CD4-positive, alpha-beta T cell (primary cell): ENCODE results near the gene CDYL. TPM values are rescaled to one million over a fixed set of nuclear protein-coding genes. Genes with fewer than 3 reads are reported as not detected.
"Not testable (repeated sequence)": the region's sequence is repeated elsewhere in the genome, so short reads cannot be mapped to it uniquely, and the experiment has no call there.

Experiments used
- ATAC-seq: fragments of 200-7000 bp; cut with Tn5 transposase; one replicate; pipeline ENCODE4 v1.10.0; 2022; ENCODE audit warnings: mild to moderate bottlenecking; ENCODE audit not compliant: poor library complexity
- CTCF ChIA-PET: fragments of 350-600 bp; sonication (Branson Sonifier 250); formaldehyde crosslinking; loops from one replicate; lab custom pipeline; 2021; ENCODE audit warnings: antibody characterized with exemption, inconsistent platforms; lab: Charles Lee
- POLR2A ChIA-PET: fragments of 350-600 bp; sonication (Branson Sonifier 250); formaldehyde crosslinking; loops from one replicate; lab custom pipeline; 2021; ENCODE audit warnings: antibody characterized with exemption, inconsistent platforms; lab: Charles Lee
- DNase-seq, 14 experiments: peaks; one replicate each; pipeline ENCODE4 v3.0.0-alpha.2; 2013 to 2020; ENCODE audit warnings: mixed read lengths in 2 of 14
- H3K27ac ChIP-seq, 2 donors: one replicate each; pipeline versions ENCODE4 v1.5.1 to v1.7.0; 2013; ENCODE audit warnings: low read length in 2 of 2, low read depth in 1 of 2, mild to moderate bottlenecking in 1 of 2
- H3K27me3 ChIP-seq, 2 experiments: 1 replicate in 1 of 2; 2 replicates in 1 of 2; pipeline versions ENCODE4 v1.6.1 to v1.7.0; 2013; ENCODE audit warnings: low read length in 2 of 2, control low read depth in 1 of 2, mild to moderate bottlenecking in 1 of 2, moderate library complexity in 1 of 2; ENCODE audit not compliant: insufficient read depth in 2 of 2, control insufficient read depth in 1 of 2
- H3K36me3 ChIP-seq: one replicate; pipeline ENCODE4 v1.6.1; 2013; ENCODE audit warnings: low read length, control low read depth; ENCODE audit not compliant: insufficient read depth
- H3K4me1 ChIP-seq: one replicate; pipeline ENCODE4 v1.6.1; 2013; ENCODE audit warnings: low read length, control low read depth; ENCODE audit not compliant: insufficient read depth
- H3K4me3 ChIP-seq: one replicate; pipeline ENCODE4 v1.5.1; 2013; ENCODE audit warnings: mild to moderate bottlenecking, low read length, moderate library complexity
- H3K9me3 ChIP-seq, 2 experiments: 1 replicate in 1 of 2; 2 replicates in 1 of 2; pipeline versions ENCODE4 v1.6.1 to v1.7.0; 2013; ENCODE audit warnings: low read length in 2 of 2, mild to moderate bottlenecking in 2 of 2, control low read depth in 1 of 2, moderate library complexity in 1 of 2; ENCODE audit not compliant: control insufficient read depth in 1 of 2, insufficient read depth in 1 of 2
- H3K27ac Mint-ChIP-seq: one replicate; pipeline ENCODE4 v1.8.0; 2020; ENCODE audit warnings: mixed read lengths
- H3K27me3 Mint-ChIP-seq: one replicate; pipeline ENCODE4 v1.8.0; 2021; ENCODE audit warnings: mixed read lengths
- H3K36me3 Mint-ChIP-seq: one replicate; pipeline ENCODE4 v1.8.0; 2021; ENCODE audit warnings: low read depth, mixed read lengths
- H3K4me1 Mint-ChIP-seq: one replicate; pipeline ENCODE4 v1.8.0; 2021; ENCODE audit warnings: low read depth, mixed read lengths
- H3K4me3 Mint-ChIP-seq: one replicate; pipeline ENCODE4 v1.8.0; 2020; ENCODE audit warnings: mild to moderate bottlenecking, mixed read lengths
- H3K9me3 Mint-ChIP-seq: one replicate; pipeline ENCODE4 v1.8.0; 2020; ENCODE audit warnings: mixed read lengths
- intact Hi-C, 2 experiments: fragments of 100-400 bp; cut with DNase I in 1 of 2; cut with micrococcal nuclease in 1 of 2; formaldehyde crosslinking; loops; one replicate each; pipeline versions ENCODE4 v1.15.1 to v1.9.0; 2023 to 2025; cut with DNase I, micrococcal nuclease
- total RNA-seq, 174 experiments: library from RNA in 2 of 174; stranded (reverse) in 2 of 174; gene quantifications; one replicate each; pipeline ENCODE4 v1.2.3 and lab custom pipeline; 2021 to 2026
- TF ChIP-seq, protein P1 (sequence below): fragments of 200-600 bp; IDR thresholded peaks from one replicate; pipeline ENCODE4 v1.8.0; 2022; ENCODE audit warnings: antibody characterized with exemption, mild to moderate bottlenecking

Gene CDYL
- total RNA-seq, 2 experiments from 2014 or later = 23.8 to 23.9 TPM

DNA sequence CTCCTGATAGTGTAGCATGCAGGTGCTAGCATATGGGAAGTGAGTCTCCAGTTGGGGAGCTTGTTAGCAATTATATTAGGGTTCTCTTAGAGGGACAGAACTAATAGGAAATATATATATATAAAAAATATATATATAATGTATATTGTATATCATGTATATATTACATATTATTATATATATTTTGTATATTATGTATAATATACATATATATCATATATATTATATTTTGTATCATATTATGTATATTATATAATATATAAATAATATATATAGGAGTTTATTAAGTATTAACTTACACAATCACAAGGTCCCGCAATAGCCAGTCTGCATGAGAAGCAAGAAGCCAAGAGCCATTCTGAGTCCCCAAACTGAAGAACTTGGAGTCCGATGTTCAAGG lies 84.2 kb downstream of the CDYL start:
- ChIA-PET POLR2A (no interaction called here), CTCF (interaction anchor here (0.7 kb wide), 1 partner anchor 10 kb away, joined by 3 read pairs; no protein-coding TSS in a partner anchor)
- intact Hi-C loops = no loop called here
- Histone ChIP-seq H3K36me3 (no peaks in the 10 kb centered on the region), H3K4me3 (no peak overlapping the region), H3K4me1 (peaks cover 3% of the 10 kb centered on the region), H3K27me3 (no peaks in the 10 kb centered on the region), H3K9me3 (peaks cover 3 to 23% of the 10 kb centered on the region in 2 experiments), H3K27ac (no peak overlapping the region)
- DNase-seq = no peak
- Mint-ChIP-seq H3K36me3 (peaks cover 60% of the 10 kb centered on the region), H3K27me3 (no peaks in the 10 kb centered on the region), H3K27ac (no peak overlapping the region), H3K4me3 (no peak overlapping the region), H3K9me3 (peaks cover 14% of the 10 kb centered on the region), H3K4me1 (peaks cover 49% of the 10 kb centered on the region)
- TF ChIP-seq, protein P1, sequence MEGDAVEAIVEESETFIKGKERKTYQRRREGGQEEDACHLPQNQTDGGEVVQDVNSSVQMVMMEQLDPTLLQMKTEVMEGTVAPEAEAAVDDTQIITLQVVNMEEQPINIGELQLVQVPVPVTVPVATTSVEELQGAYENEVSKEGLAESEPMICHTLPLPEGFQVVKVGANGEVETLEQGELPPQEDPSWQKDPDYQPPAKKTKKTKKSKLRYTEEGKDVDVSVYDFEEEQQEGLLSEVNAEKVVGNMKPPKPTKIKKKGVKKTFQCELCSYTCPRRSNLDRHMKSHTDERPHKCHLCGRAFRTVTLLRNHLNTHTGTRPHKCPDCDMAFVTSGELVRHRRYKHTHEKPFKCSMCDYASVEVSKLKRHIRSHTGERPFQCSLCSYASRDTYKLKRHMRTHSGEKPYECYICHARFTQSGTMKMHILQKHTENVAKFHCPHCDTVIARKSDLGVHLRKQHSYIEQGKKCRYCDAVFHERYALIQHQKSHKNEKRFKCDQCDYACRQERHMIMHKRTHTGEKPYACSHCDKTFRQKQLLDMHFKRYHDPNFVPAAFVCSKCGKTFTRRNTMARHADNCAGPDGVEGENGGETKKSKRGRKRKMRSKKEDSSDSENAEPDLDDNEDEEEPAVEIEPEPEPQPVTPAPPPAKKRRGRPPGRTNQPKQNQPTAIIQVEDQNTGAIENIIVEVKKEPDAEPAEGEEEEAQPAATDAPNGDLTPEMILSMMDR = no peak
- ATAC-seq = no peak

DNA sequence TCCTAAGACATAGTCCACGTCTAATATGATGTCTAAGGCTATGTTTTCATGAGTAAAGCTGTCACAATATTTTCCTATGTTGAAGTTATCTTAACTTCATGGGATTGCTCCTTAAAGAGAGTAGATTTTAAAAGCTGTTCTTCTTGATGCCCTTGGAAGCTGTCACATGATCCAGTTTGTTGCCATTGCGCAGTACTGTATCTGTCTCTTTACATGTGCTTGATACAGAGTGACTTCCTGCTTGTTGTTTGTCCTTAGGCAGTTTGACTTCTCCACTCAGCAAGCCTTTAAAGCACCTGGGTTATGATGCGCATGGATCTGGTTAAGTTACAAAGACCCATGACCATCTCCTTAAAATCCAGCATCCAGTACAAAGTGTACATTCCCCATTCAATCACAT lies 85.4 kb downstream of the CDYL start:
- DNase-seq (no peak), ATAC-seq (no peak)
- Mint-ChIP-seq H3K27me3 (no peaks in the 10 kb centered on the region), H3K36me3 (peaks cover 72% of the 10 kb centered on the region), H3K4me1 (peaks cover 39% of the 10 kb centered on the region), H3K27ac (no peak overlapping the region), H3K9me3 (peaks cover 14% of the 10 kb centered on the region), H3K4me3 (no peak overlapping the region)
- peaks cover 3% of the 10 kb centered on the region for H3K4me1 ChIP-seq
- no peaks in the 10 kb centered on the region for H3K36me3 ChIP-seq
- H3K4me3 ChIP-seq = no peak overlapping the region
- H3K9me3 ChIP-seq = peaks cover 3 to 28% of the 10 kb centered on the region in 2 experiments
- TF ChIP-seq, protein P1 = no peak
- ChIA-PET POLR2A (no interaction called here), CTCF (no interaction called here)
- no peaks in the 10 kb centered on the region for H3K27me3 ChIP-seq
- no peak overlapping the region for H3K27ac ChIP-seq
- intact Hi-C loops = no loop called here

DNA sequence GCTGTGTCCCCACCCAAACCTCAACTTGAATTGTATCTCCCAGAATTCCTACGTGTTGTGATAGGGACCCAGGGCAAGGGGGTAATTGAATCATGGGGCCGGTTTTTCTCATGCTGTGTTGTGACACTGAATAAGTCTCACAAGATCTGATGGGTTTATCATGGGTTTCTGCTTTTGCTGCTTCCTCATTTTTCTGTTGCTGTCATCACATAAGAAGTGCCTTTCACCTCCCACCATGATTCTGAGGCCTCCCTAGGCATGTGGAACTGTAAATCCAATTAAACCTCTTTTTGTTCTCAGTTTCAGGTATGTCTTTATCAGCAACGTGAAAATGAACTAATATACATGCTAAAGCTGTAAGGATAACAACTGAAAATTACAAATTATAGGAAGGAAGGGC lies 88.3 kb downstream of the CDYL start:
- peaks cover 7 to 32% of the 10 kb centered on the region in 2 experiments for H3K9me3 ChIP-seq
- intact Hi-C loops = no loop called here
- CTCF ChIA-PET = no interaction called here
- H3K4me1 ChIP-seq = no peaks in the 10 kb centered on the region
- no peak overlapping the region for H3K27ac ChIP-seq
- ATAC-seq = no peak
- Mint-ChIP-seq H3K27me3 (no peaks in the 10 kb centered on the region), H3K4me3 (no peak overlapping the region), H3K4me1 (peaks cover 10% of the 10 kb centered on the region), H3K27ac (no peak overlapping the region), H3K36me3 (peaks cover 79% of the 10 kb centered on the region), H3K9me3 (peaks cover 30% of the 10 kb centered on the region)
- H3K36me3 ChIP-seq = no peaks in the 10 kb centered on the region
- TF ChIP-seq, protein P1 = no peak
- no peak overlapping the region for H3K4me3 ChIP-seq
- POLR2A ChIA-PET = no interaction called here
- no peaks in the 10 kb centered on the region for H3K27me3 ChIP-seq
- no peak for DNase-seq

DNA sequence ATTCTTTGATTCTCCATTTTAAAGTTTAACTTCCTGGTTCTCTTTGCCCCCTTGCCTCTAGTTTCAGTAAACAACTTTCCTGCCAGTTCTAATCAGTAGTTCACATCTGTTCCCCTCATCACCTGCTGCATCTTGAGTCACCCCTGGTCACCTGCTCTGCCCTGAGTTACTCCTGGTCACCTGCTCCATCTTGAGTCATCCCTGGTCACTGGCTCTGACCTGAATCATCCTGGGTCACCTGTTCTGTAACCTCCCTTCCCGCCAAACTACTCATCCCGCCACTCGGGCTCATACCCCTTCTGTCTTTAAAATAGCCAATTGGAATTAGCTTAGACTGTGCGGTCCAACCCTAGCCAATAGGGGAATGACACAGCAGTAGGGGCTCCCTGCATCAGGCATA lies 88.8 kb downstream of the CDYL start:
- H3K4me1 ChIP-seq, H3K4me1 Mint-ChIP-seq, H3K27me3 Mint-ChIP-seq, H3K27ac Mint-ChIP-seq, ATAC-seq, CTCF ChIA-PET, H3K27ac ChIP-seq, intact Hi-C loops, POLR2A ChIA-PET, H3K36me3 ChIP-seq, DNase-seq, H3K27me3 ChIP-seq, H3K4me3 Mint-ChIP-seq, H3K4me3 ChIP-seq: not testable (repeated sequence)
- Mint-ChIP-seq H3K9me3 (peaks cover 30% of the 10 kb centered on the region), H3K36me3 (peaks cover 80% of the 10 kb centered on the region)
- peaks cover 7 to 32% of the 10 kb centered on the region in 2 experiments for H3K9me3 ChIP-seq
